GM12873 (cell line): Measurements from ENCODE around the gene GNGT2.

Source experiments
- CTCF ChIP-seq: IDR thresholded peaks from 2 replicates; pipeline ENCODE4 v1.5.1; 2012; ENCODE audit warnings: low read depth, mild to moderate bottlenecking, moderate library complexity, low read length, control low read depth; ENCODE audit not compliant: insufficient read depth; ENCODE audit errors: missing control alignments

The GNGT2 gene

GRCh38 chr17:49239963-49240362 lies 29.6 kb upstream of the GNGT2 start:
- no peak for TF ChIP-seq CTCF

DNA sequence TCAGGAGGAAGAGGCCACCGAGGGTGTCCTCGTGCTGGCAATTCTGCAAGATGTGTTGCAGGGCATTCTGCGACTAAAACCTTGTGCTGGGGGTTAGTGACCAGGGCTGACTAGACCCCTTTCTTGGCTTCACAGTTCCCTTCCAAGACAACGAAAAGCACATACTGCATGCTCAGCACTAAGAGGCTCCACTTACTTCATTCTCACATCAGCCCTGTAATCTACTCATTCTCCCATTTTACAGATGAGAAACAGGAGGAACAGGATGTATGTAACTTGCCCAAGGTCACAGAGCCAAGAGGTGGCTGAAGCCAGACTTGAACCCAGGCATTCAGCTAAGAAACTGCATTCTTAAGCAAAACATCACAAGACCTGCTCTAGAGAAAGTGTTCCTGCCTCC lies 25.5 kb upstream of the GNGT2 start:
- no peak for TF ChIP-seq CTCF

DNA sequence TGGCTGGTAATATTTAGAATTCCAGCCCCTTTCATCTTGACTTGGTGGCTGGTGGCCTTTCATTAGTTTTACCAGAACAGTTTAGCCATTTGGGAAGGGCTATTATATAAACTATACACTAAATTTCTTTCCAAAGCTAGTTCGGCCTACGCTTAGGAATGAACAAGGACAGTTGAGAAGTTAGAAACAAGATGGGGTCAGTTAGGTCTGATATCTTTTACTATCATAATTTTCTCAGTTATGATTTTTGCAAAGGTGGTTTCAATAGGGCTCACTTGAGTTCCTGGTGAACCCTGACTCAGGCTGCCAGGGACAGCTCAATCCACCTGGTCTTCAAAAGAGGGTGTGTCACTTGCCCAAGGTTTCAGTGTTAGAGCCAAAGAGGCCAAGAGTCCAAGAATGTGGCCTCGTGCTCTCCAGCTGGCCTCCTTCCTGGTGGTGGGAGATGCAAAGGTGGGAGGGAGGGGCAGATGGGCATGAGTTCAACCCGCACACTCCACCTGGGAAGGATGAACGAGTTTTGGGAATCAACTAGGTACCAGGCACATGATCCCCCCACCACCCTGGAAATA lies 24.2 kb upstream of the GNGT2 start:
- TF ChIP-seq CTCF = no peak

DNA sequence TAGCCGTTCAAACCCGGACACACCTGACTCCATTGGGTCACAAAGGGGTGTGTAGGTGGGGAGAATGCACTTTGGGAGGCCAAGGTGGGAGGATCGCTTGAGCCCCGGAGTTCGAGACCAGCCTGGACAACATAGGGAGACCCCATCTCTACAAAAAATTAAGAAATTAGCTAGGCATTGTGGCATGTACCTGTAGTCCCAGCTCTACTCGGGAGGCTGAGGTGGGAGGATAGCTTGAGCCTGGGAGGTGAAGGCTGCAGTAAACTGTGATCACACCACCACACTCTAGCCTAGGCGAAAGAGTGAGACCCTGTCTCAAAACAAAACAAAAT lies 21.2 kb upstream of the GNGT2 start:
- TF ChIP-seq CTCF = no peak

DNA sequence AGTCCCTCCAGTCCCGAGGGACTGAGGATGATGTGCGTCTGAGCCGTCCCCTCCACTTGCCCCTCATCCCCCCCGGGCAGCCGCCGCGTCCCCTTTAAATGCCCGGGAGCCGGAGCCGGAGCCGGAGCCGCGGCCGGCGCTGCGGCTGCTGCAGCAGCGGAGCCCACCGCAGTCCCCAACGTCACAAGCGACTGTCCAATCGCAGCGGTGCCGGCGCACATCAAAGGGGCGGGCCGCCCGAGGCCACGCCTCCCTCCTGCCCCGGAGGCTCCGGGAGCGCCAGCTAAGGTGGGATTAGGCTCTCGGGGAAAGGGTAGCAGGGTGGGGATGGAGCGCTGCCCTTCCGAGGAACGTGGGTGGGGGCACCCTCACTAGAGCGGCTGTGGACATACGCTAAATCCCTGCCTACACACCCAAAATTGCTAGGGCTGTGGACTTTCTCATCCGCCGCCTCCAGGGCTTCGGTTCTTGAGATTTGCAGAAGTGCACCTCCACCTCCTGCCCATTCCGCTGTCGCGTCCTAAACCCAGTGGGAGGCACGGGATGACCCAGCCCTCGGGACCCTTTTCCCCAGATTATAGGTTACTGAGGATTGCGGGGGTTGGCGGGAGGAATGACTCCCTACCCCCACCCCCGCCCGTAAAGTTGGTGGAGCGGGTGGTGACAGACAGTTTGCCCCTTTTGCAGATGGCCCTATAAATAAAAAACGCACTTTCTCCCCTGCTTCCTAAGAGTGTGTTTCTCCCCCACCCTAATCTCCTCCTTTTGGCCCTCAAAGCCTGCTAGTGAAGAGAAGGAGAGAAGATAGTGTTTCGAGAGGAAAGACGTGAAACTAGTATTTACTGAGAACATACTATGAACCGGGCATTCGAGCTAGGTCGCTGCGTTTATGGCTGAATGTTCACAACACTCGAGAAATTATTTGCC lies 20.5 kb upstream of the GNGT2 start, which contains the start of gene PHOSPHO1:
TSS of gene PHOSPHO1 (minus strand) at position 152 of the 927 bp plus-strand sequence. CDS start 4,096 bp downstream, outside the sequence.
- TF ChIP-seq CTCF = no peak

- no peak for TF ChIP-seq CTCF
These were observed 19.6 kb upstream of the GNGT2 start for GRCh38 chr17:49229805-49230600.
